H1 (cell line): ENCODE data around the gene ABHD18. TPM values are rescaled to one million over a fixed set of nuclear protein-coding genes. Genes with fewer than 3 reads are reported as not detected.

Experiments
- CTCF ChIA-PET: fragments of 300-600 bp; sonication (Branson Sonifier 250); formaldehyde crosslinking; loops from one replicate; lab custom pipeline; 2021; ENCODE audit not compliant: partially characterized antibody; lab: Charles Lee
- POLR2A ChIA-PET: fragments of 300-600 bp; sonication (Branson Sonifier 250); formaldehyde crosslinking; loops from one replicate; lab custom pipeline; 2021; ENCODE audit warnings: inconsistent platforms; ENCODE audit not compliant: partially characterized antibody; lab: Charles Lee
- DNase-seq, 2 experiments: peaks; one replicate each; pipeline versions ENCODE4 v3.0.0 to v3.0.0-alpha.2; 2010 to 2022; ENCODE audit warnings: low spot score in 2 of 2, low read depth in 1 of 2, mixed read lengths in 1 of 2
- FAIRE-seq: peaks from 2 replicates; lab custom pipeline; 2011; peaks lifted over from hg19 to GRCh38; lab: Jason Lieb, UNC
- H2AFZ ChIP-seq: 2 replicates; pipeline ENCODE4 v1.8.1; 2012; ENCODE audit warnings: low read length, inconsistent platforms
- H2AK5ac ChIP-seq: 2 replicates; pipeline ENCODE4 v1.6.1; 2013; ENCODE audit warnings: low read depth, low read length
- H2BK120ac ChIP-seq: replicated peaks from 2 replicates; pipeline ENCODE3; 2013; ENCODE audit warnings: low read depth, low read length, inconsistent platforms
- H2BK12ac ChIP-seq: 2 replicates; pipeline ENCODE4 v1.6.1; 2013; ENCODE audit warnings: low read depth, low read length
- H2BK15ac ChIP-seq: 2 replicates; pipeline ENCODE4 v1.6.1; 2013; ENCODE audit warnings: low read length
- H2BK20ac ChIP-seq: 2 replicates; pipeline ENCODE4 v1.6.1; 2013; ENCODE audit warnings: low read length
- H2BK5ac ChIP-seq: 2 replicates; pipeline ENCODE4 v1.6.1; 2013; ENCODE audit warnings: low read depth, low read length
- H3K14ac ChIP-seq: 2 replicates; pipeline ENCODE4 v1.6.1; 2013; ENCODE audit warnings: inconsistent platforms; ENCODE audit not compliant: insufficient read length
- H3K18ac ChIP-seq: 2 replicates; pipeline ENCODE4 v1.6.1; 2013; ENCODE audit warnings: low read length; ENCODE audit errors: extremely low read depth
- H3K23ac ChIP-seq: 2 replicates; pipeline ENCODE4 v1.6.1; 2013; ENCODE audit warnings: inconsistent platforms; ENCODE audit not compliant: insufficient read length
- H3K23me2 ChIP-seq: 2 replicates; pipeline ENCODE4 v1.6.1; 2013; ENCODE audit warnings: low read depth, low read length
- H3K27ac ChIP-seq: 2 replicates; pipeline ENCODE4 v1.6.1; 2011; ENCODE audit warnings: low read depth, low read length, inconsistent platforms
- H3K27me3 ChIP-seq, 4 experiments: replicated peaks in 1 of 4; 1 replicate in 1 of 4; 2 replicates in 3 of 4; pipeline versions ENCODE4 v1.6.1 to v1.8.1; 2011 to 2013; ENCODE audit warnings: low read length in 3 of 4, mild to moderate bottlenecking in 3 of 4, inconsistent platforms in 2 of 4, mixed read lengths in 2 of 4, moderate library complexity in 1 of 4; ENCODE audit not compliant: control insufficient read depth in 3 of 4, insufficient read depth in 3 of 4; ENCODE audit errors: extremely low read depth in 1 of 4
- H3K36me3 ChIP-seq, 4 experiments: 2 replicates each; pipeline versions ENCODE4 v1.6.1 to v1.8.1; 2011 to 2013; ENCODE audit warnings: mild to moderate bottlenecking in 4 of 4, low read length in 3 of 4, moderate library complexity in 2 of 4, control low read depth in 1 of 4, inconsistent platforms in 1 of 4; ENCODE audit not compliant: insufficient read depth in 4 of 4, control insufficient read depth in 2 of 4
- H3K4ac ChIP-seq: replicated peaks from 2 replicates; pipeline ENCODE3; 2013; ENCODE audit warnings: low read length, low read depth, mixed read lengths, inconsistent platforms; ENCODE audit not compliant: insufficient read length
- H3K4me1 ChIP-seq, 4 experiments: replicated peaks in 1 of 4; 1 replicate in 1 of 4; 2 replicates in 3 of 4; pipeline versions ENCODE4 v1.6.1 to v1.8.1; 2011 to 2013; ENCODE audit warnings: low read length in 3 of 4, inconsistent platforms in 2 of 4, mixed read lengths in 1 of 4; ENCODE audit not compliant: insufficient read depth in 4 of 4, control insufficient read depth in 3 of 4
- H3K4me2 ChIP-seq, 2 experiments: 2 replicates each; pipeline versions ENCODE4 v1.6.1 to v1.8.1; 2011 to 2013; ENCODE audit warnings: low read depth in 2 of 2, low read length in 2 of 2, control low read depth in 1 of 2, inconsistent platforms in 1 of 2, mild to moderate bottlenecking in 1 of 2; ENCODE audit not compliant: insufficient read depth in 1 of 2
- H3K4me3 ChIP-seq, 4 experiments: fragments of 200-600, 300-600 bp in 1 of 4; sonication (generic), shearing (Covaris generic), sonication (Bioruptor Twin) in 1 of 4; 2 replicates each; pipeline versions ENCODE4 v1.5.1 to v1.8.1; 2011 to 2016; ENCODE audit warnings: low read length in 4 of 4, low read depth in 3 of 4, control low read depth in 2 of 4, inconsistent platforms in 2 of 4, mild to moderate bottlenecking in 2 of 4, mixed read lengths in 1 of 4, moderate library complexity in 1 of 4; ENCODE audit not compliant: insufficient read depth in 2 of 4; ENCODE audit errors: extremely low read depth in 1 of 4
- H3K56ac ChIP-seq: replicated peaks from 2 replicates; pipeline ENCODE3; 2013; ENCODE audit warnings: low read depth, mild to moderate bottlenecking, mixed read lengths, low read length, inconsistent platforms; ENCODE audit not compliant: insufficient read length
- H3K79me1 ChIP-seq: 2 replicates; pipeline ENCODE4 v1.6.1; 2013; ENCODE audit warnings: low read depth, low read length, control low read depth
- H3K79me2 ChIP-seq, 2 experiments: 2 replicates each; pipeline versions ENCODE4 v1.6.1 to v1.8.1; 2012 to 2013; ENCODE audit warnings: low read length in 2 of 2, mild to moderate bottlenecking in 2 of 2, inconsistent platforms in 1 of 2; ENCODE audit not compliant: insufficient read depth in 2 of 2, control insufficient read depth in 1 of 2
- H3K9ac ChIP-seq, 4 experiments: replicated peaks in 1 of 4; 1 replicate in 1 of 4; 2 replicates in 3 of 4; pipeline versions ENCODE4 v1.6.1 to v1.8.1; 2011 to 2013; ENCODE audit warnings: low read depth in 3 of 4, low read length in 3 of 4, control low read depth in 2 of 4, mild to moderate bottlenecking in 2 of 4, moderate library complexity in 2 of 4, inconsistent platforms in 1 of 4; ENCODE audit errors: extremely low read depth in 1 of 4
- H3K9me3 ChIP-seq, 2 experiments: 2 replicates each; pipeline versions ENCODE4 v1.6.1 to v1.8.1; 2012 to 2013; ENCODE audit warnings: mild to moderate bottlenecking in 2 of 2, moderate library complexity in 2 of 2, control low read depth in 1 of 2, inconsistent platforms in 1 of 2, low read depth in 1 of 2, low read length in 1 of 2, mixed read lengths in 1 of 2; ENCODE audit not compliant: insufficient read depth in 2 of 2
- H4K20me1 ChIP-seq, 2 experiments: replicated peaks in 1 of 2; 2 replicates each; pipeline versions ENCODE3 to v1.8.1; 2011 to 2013; ENCODE audit warnings: inconsistent platforms in 2 of 2, low read length in 2 of 2, mild to moderate bottlenecking in 1 of 2; ENCODE audit not compliant: insufficient read depth in 2 of 2, control insufficient read depth in 1 of 2
- H4K5ac ChIP-seq: 2 replicates; pipeline ENCODE4 v1.6.1; 2013; ENCODE audit warnings: low read length, low read depth, mixed read lengths, inconsistent platforms; ENCODE audit not compliant: insufficient read length
- H4K8ac ChIP-seq: 2 replicates; pipeline ENCODE4 v1.8.0; 2013; ENCODE audit warnings: mild to moderate bottlenecking, moderate library complexity, low read length, inconsistent platforms; ENCODE audit not compliant: insufficient read depth; ENCODE audit errors: extremely low read depth
- H4K91ac ChIP-seq: replicated peaks from 2 replicates; pipeline ENCODE3; 2013; ENCODE audit warnings: low read length, mixed read lengths, inconsistent platforms; ENCODE audit not compliant: insufficient read length
- BRCA1 ChIP-seq: IDR thresholded peaks from 2 replicates; pipeline ENCODE4 v1.6.1; 2012; ENCODE audit warnings: low read depth, low read length, improper control_type of control experiment
- HDAC2 ChIP-seq, 2 experiments: fragments of 300-600 bp in 1 of 2; sonication (generic) in 1 of 2; IDR thresholded peaks; 2 replicates each; pipeline ENCODE4 v1.6.1; 2011 to 2012; ENCODE audit warnings: low read depth in 2 of 2, low read length in 2 of 2, mild to moderate bottlenecking in 2 of 2, moderate library complexity in 2 of 2, borderline replicate concordance in 1 of 2, inconsistent platforms in 1 of 2
- KDM4A ChIP-seq: IDR thresholded peaks from one replicate; pipeline ENCODE4 v1.7.1; 2012; ENCODE audit warnings: low read depth, mild to moderate bottlenecking, moderate library complexity, low read length, inconsistent platforms; ENCODE audit not compliant: severe bottlenecking
- MAFK ChIP-seq: IDR thresholded peaks from 2 replicates; pipeline ENCODE4 v1.6.1; 2012; ENCODE audit warnings: low read depth, mild to moderate bottlenecking, improper control_type of control experiment, low read length
- PHF8 ChIP-seq: fragments of 200-600 bp; sonication (generic); conservative IDR thresholded peaks from 2 replicates; pipeline ENCODE4 v1.7.1; 2012; ENCODE audit warnings: low read depth, mild to moderate bottlenecking, inconsistent platforms, low read length, moderate library complexity
- POLR2A ChIP-seq, 2 experiments: IDR thresholded peaks; 1 replicate in 1 of 2; 2 replicates in 1 of 2; pipeline ENCODE4 v1.6.1; 2011; ENCODE audit warnings: low read depth in 2 of 2, low read length in 2 of 2, mild to moderate bottlenecking in 2 of 2; ENCODE audit errors: control extremely low read depth in 1 of 2
- TAF1 ChIP-seq: IDR thresholded peaks from 2 replicates; pipeline ENCODE4 v1.6.1; 2011; ENCODE audit warnings: mild to moderate bottlenecking, low read depth, low read length
- TCF12 ChIP-seq: IDR thresholded peaks from 2 replicates; pipeline ENCODE4 v1.6.1; 2011; ENCODE audit warnings: low read depth, mild to moderate bottlenecking, low read length
- WGBS, 2 experiments: shearing (Covaris generic) in 1 of 2; methylation state at CpG; one replicate each; pipeline versions ENCODE4 v1.1.6 to v1.1.7; 2013 to 2015; ENCODE audit warnings: low lambda C conversion rate in 2 of 2, mixed read lengths in 2 of 2, inconsistent platforms in 1 of 2, low coverage in 1 of 2, missing lambda C conversion rate in 1 of 2; ENCODE audit not compliant: insufficient replicate concordance in 2 of 2, insufficient coverage in 1 of 2, insufficient read length in 1 of 2; ENCODE audit errors: extremely low coverage in 1 of 2, missing lambda C conversion rate in 1 of 2; 5-methylcytosine and 5-hydroxymethylcytosine counted together
- polyA plus RNA-seq, 7 experiments: library from polyadenylated mRNA; depleted of rRNA in 3 of 7; stranded (reverse) in 5 of 7; unstranded in 2 of 7; fragments of >200 nt in 5 of 7; fragments of 200-250 nt in 2 of 7; gene quantifications; 1 replicate in 5 of 7; 2 replicates in 1 of 7; 4 replicates in 1 of 7; pipeline versions ENCODE4 v1.2.1 to v1.2.3, GENCODE V29; 2011 to 2013; ENCODE audit warnings: missing spikeins in 2 of 7, mixed read lengths in 2 of 7
- total RNA-seq: library from RNA; stranded (reverse); fragmentation: NEBNext Ultra II Directional; extraction: Animal tissue kit (Norgen Biotek cat#: 25700); gene quantifications from 2 replicates; pipeline ENCODE4 v1.2.1, GENCODE V29; 2021

ABHD18 gene
- total and polyA plus RNA-seq, 2 of the 8 experiments (the other 6 are each of a cell fraction or from before 2014, with no cell fraction given), result 2.7 to 17.0 TPM

- H3K4me1 ChIP-seq, result no peaks in the 10 kb centered on the region
- H3K23me2 ChIP-seq, result no peaks in the 10 kb centered on the region
- no peak overlapping the region for H3K14ac ChIP-seq
- H2BK20ac ChIP-seq, result no peak overlapping the region
- H3K18ac ChIP-seq, result no peak overlapping the region
- H2BK15ac ChIP-seq, result no peak overlapping the region
- no peak overlapping the region for H3K27ac ChIP-seq
- 84% methylated on average over 3 of the region's 3 CpGs; no CpG with 5 or more reads in 1 of the 2 experiments for WGBS, 2 experiments
- H3K27me3 ChIP-seq, result no peaks in the 10 kb centered on the region
- H2BK120ac ChIP-seq, result no peak overlapping the region
- no peak overlapping the region for H3K4me2 ChIP-seq
- no peak overlapping the region for H2AK5ac ChIP-seq
- H4K8ac ChIP-seq, result no peak overlapping the region
- no peak overlapping the region for H2AFZ ChIP-seq
- H2BK12ac ChIP-seq, result no peak overlapping the region
- H3K36me3 ChIP-seq, result peaks cover 0 to 2% (median 0%) of the 10 kb centered on the region in 4 experiments; a peak in 1 of 8 replicates
- H3K23ac ChIP-seq, result no peak overlapping the region
- POLR2A ChIA-PET, result no interaction called here
- H3K79me1 ChIP-seq, result no peaks in the 10 kb centered on the region
- H2BK5ac ChIP-seq, result no peak overlapping the region
- no peak overlapping the region for H3K4ac ChIP-seq
- DNase-seq (no peak), FAIRE-seq (no peak)
- CTCF ChIA-PET, result no interaction called here
- H3K79me2 ChIP-seq, result no peaks in the 10 kb centered on the region
- no peak overlapping the region for H3K56ac ChIP-seq
- H3K9me3 ChIP-seq, result no peaks in the 10 kb centered on the region
- H4K5ac ChIP-seq, result no peak overlapping the region
- H4K91ac ChIP-seq, result no peak overlapping the region
- no peak overlapping the region for H3K9ac ChIP-seq
- H3K4me3 ChIP-seq, result no peak overlapping the region
- H4K20me1 ChIP-seq, result no peaks in the 10 kb centered on the region
- no peak for TF ChIP-seq TCF12
- no peak for TF ChIP-seq MAFK
- TF ChIP-seq PHF8, result no peak
- no peak for TF ChIP-seq HDAC2 (IDR thresholded peaks at IDR 0.05; ENCODE audit: borderline replicate concordance in 1 of 2, low read depth in 2 of 2, low read length in 2 of 2)
- TF ChIP-seq TAF1, result no peak
- no peak for TF ChIP-seq POLR2A (IDR thresholded peaks at IDR 0.05; ENCODE audit: control extremely low read depth in 1 of 2, low read depth in 2 of 2, low read length in 2 of 2)
- no peak for TF ChIP-seq BRCA1
- no peak for TF ChIP-seq KDM4A
These were observed 44.2 kb downstream of the ABHD18 start for GRCh38 chr4:128009428-128009827.
